H1 (cell line): ENCODE results near the gene FARS2. TPM values are rescaled to one million over a fixed set of nuclear protein-coding genes. Genes with fewer than 3 reads are reported as not detected.

Source experiments
- CTCF ChIA-PET: fragments of 300-600 bp; sonication (Branson Sonifier 250); formaldehyde crosslinking; loops from one replicate; lab custom pipeline; 2021; ENCODE audit not compliant: partially characterized antibody; lab: Charles Lee
- POLR2A ChIA-PET: fragments of 300-600 bp; sonication (Branson Sonifier 250); formaldehyde crosslinking; loops from one replicate; lab custom pipeline; 2021; ENCODE audit warnings: inconsistent platforms; ENCODE audit not compliant: partially characterized antibody; lab: Charles Lee
- DNase-seq, 2 experiments: peaks; one replicate each; pipeline versions ENCODE4 v3.0.0 to v3.0.0-alpha.2; 2010 to 2022; ENCODE audit warnings: low spot score in 2 of 2, low read depth in 1 of 2, mixed read lengths in 1 of 2
- FAIRE-seq: peaks from 2 replicates; lab custom pipeline; 2011; peaks lifted over from hg19 to GRCh38; lab: Jason Lieb, UNC
- H2AFZ ChIP-seq: 2 replicates; pipeline ENCODE4 v1.8.1; 2012; ENCODE audit warnings: low read length, inconsistent platforms
- H2AK5ac ChIP-seq: 2 replicates; pipeline ENCODE4 v1.6.1; 2013; ENCODE audit warnings: low read depth, low read length
- H2BK120ac ChIP-seq: replicated peaks from 2 replicates; pipeline ENCODE3; 2013; ENCODE audit warnings: low read depth, low read length, inconsistent platforms
- H2BK12ac ChIP-seq: 2 replicates; pipeline ENCODE4 v1.6.1; 2013; ENCODE audit warnings: low read depth, low read length
- H2BK15ac ChIP-seq: 2 replicates; pipeline ENCODE4 v1.6.1; 2013; ENCODE audit warnings: low read length
- H2BK20ac ChIP-seq: 2 replicates; pipeline ENCODE4 v1.6.1; 2013; ENCODE audit warnings: low read length
- H2BK5ac ChIP-seq: 2 replicates; pipeline ENCODE4 v1.6.1; 2013; ENCODE audit warnings: low read depth, low read length
- H3K14ac ChIP-seq: 2 replicates; pipeline ENCODE4 v1.6.1; 2013; ENCODE audit warnings: inconsistent platforms; ENCODE audit not compliant: insufficient read length
- H3K18ac ChIP-seq: 2 replicates; pipeline ENCODE4 v1.6.1; 2013; ENCODE audit warnings: low read length; ENCODE audit errors: extremely low read depth
- H3K23ac ChIP-seq: 2 replicates; pipeline ENCODE4 v1.6.1; 2013; ENCODE audit warnings: inconsistent platforms; ENCODE audit not compliant: insufficient read length
- H3K23me2 ChIP-seq: 2 replicates; pipeline ENCODE4 v1.6.1; 2013; ENCODE audit warnings: low read depth, low read length
- H3K27ac ChIP-seq: 2 replicates; pipeline ENCODE4 v1.6.1; 2011; ENCODE audit warnings: low read depth, low read length, inconsistent platforms
- H3K27me3 ChIP-seq, 4 experiments: replicated peaks in 1 of 4; 1 replicate in 1 of 4; 2 replicates in 3 of 4; pipeline versions ENCODE4 v1.6.1 to v1.8.1; 2011 to 2013; ENCODE audit warnings: low read length in 3 of 4, mild to moderate bottlenecking in 3 of 4, inconsistent platforms in 2 of 4, mixed read lengths in 2 of 4, moderate library complexity in 1 of 4; ENCODE audit not compliant: control insufficient read depth in 3 of 4, insufficient read depth in 3 of 4; ENCODE audit errors: extremely low read depth in 1 of 4
- H3K36me3 ChIP-seq, 4 experiments: 2 replicates each; pipeline versions ENCODE4 v1.6.1 to v1.8.1; 2011 to 2013; ENCODE audit warnings: mild to moderate bottlenecking in 4 of 4, low read length in 3 of 4, moderate library complexity in 2 of 4, control low read depth in 1 of 4, inconsistent platforms in 1 of 4; ENCODE audit not compliant: insufficient read depth in 4 of 4, control insufficient read depth in 2 of 4
- H3K4ac ChIP-seq: replicated peaks from 2 replicates; pipeline ENCODE3; 2013; ENCODE audit warnings: low read length, low read depth, mixed read lengths, inconsistent platforms; ENCODE audit not compliant: insufficient read length
- H3K4me1 ChIP-seq, 4 experiments: replicated peaks in 1 of 4; 1 replicate in 1 of 4; 2 replicates in 3 of 4; pipeline versions ENCODE4 v1.6.1 to v1.8.1; 2011 to 2013; ENCODE audit warnings: low read length in 3 of 4, inconsistent platforms in 2 of 4, mixed read lengths in 1 of 4; ENCODE audit not compliant: insufficient read depth in 4 of 4, control insufficient read depth in 3 of 4
- H3K4me2 ChIP-seq, 2 experiments: 2 replicates each; pipeline versions ENCODE4 v1.6.1 to v1.8.1; 2011 to 2013; ENCODE audit warnings: low read depth in 2 of 2, low read length in 2 of 2, control low read depth in 1 of 2, inconsistent platforms in 1 of 2, mild to moderate bottlenecking in 1 of 2; ENCODE audit not compliant: insufficient read depth in 1 of 2
- H3K4me3 ChIP-seq, 4 experiments: fragments of 200-600, 300-600 bp in 1 of 4; sonication (generic), shearing (Covaris generic), sonication (Bioruptor Twin) in 1 of 4; 2 replicates each; pipeline versions ENCODE4 v1.5.1 to v1.8.1; 2011 to 2016; ENCODE audit warnings: low read length in 4 of 4, low read depth in 3 of 4, control low read depth in 2 of 4, inconsistent platforms in 2 of 4, mild to moderate bottlenecking in 2 of 4, mixed read lengths in 1 of 4, moderate library complexity in 1 of 4; ENCODE audit not compliant: insufficient read depth in 2 of 4; ENCODE audit errors: extremely low read depth in 1 of 4
- H3K56ac ChIP-seq: replicated peaks from 2 replicates; pipeline ENCODE3; 2013; ENCODE audit warnings: low read depth, mild to moderate bottlenecking, mixed read lengths, low read length, inconsistent platforms; ENCODE audit not compliant: insufficient read length
- H3K79me1 ChIP-seq: 2 replicates; pipeline ENCODE4 v1.6.1; 2013; ENCODE audit warnings: low read depth, low read length, control low read depth
- H3K79me2 ChIP-seq, 2 experiments: 2 replicates each; pipeline versions ENCODE4 v1.6.1 to v1.8.1; 2012 to 2013; ENCODE audit warnings: low read length in 2 of 2, mild to moderate bottlenecking in 2 of 2, inconsistent platforms in 1 of 2; ENCODE audit not compliant: insufficient read depth in 2 of 2, control insufficient read depth in 1 of 2
- H3K9ac ChIP-seq, 4 experiments: replicated peaks in 1 of 4; 1 replicate in 1 of 4; 2 replicates in 3 of 4; pipeline versions ENCODE4 v1.6.1 to v1.8.1; 2011 to 2013; ENCODE audit warnings: low read depth in 3 of 4, low read length in 3 of 4, control low read depth in 2 of 4, mild to moderate bottlenecking in 2 of 4, moderate library complexity in 2 of 4, inconsistent platforms in 1 of 4; ENCODE audit errors: extremely low read depth in 1 of 4
- H3K9me3 ChIP-seq, 2 experiments: 2 replicates each; pipeline versions ENCODE4 v1.6.1 to v1.8.1; 2012 to 2013; ENCODE audit warnings: mild to moderate bottlenecking in 2 of 2, moderate library complexity in 2 of 2, control low read depth in 1 of 2, inconsistent platforms in 1 of 2, low read depth in 1 of 2, low read length in 1 of 2, mixed read lengths in 1 of 2; ENCODE audit not compliant: insufficient read depth in 2 of 2
- H4K20me1 ChIP-seq, 2 experiments: replicated peaks in 1 of 2; 2 replicates each; pipeline versions ENCODE3 to v1.8.1; 2011 to 2013; ENCODE audit warnings: inconsistent platforms in 2 of 2, low read length in 2 of 2, mild to moderate bottlenecking in 1 of 2; ENCODE audit not compliant: insufficient read depth in 2 of 2, control insufficient read depth in 1 of 2
- H4K5ac ChIP-seq: 2 replicates; pipeline ENCODE4 v1.6.1; 2013; ENCODE audit warnings: low read length, low read depth, mixed read lengths, inconsistent platforms; ENCODE audit not compliant: insufficient read length
- H4K8ac ChIP-seq: 2 replicates; pipeline ENCODE4 v1.8.0; 2013; ENCODE audit warnings: mild to moderate bottlenecking, moderate library complexity, low read length, inconsistent platforms; ENCODE audit not compliant: insufficient read depth; ENCODE audit errors: extremely low read depth
- H4K91ac ChIP-seq: replicated peaks from 2 replicates; pipeline ENCODE3; 2013; ENCODE audit warnings: low read length, mixed read lengths, inconsistent platforms; ENCODE audit not compliant: insufficient read length
- BACH1 ChIP-seq: IDR thresholded peaks from 2 replicates; pipeline ENCODE4 v1.6.1; 2012; ENCODE audit warnings: low read length, improper control_type of control experiment
- CHD1 ChIP-seq: IDR thresholded peaks from 2 replicates; pipeline ENCODE4 v1.6.1; 2012; ENCODE audit warnings: low read depth, low read length, improper control_type of control experiment
- CREB1 ChIP-seq: IDR thresholded peaks from 2 replicates; pipeline ENCODE4 v1.6.1; 2012; ENCODE audit warnings: inconsistent platforms
- EGR1 ChIP-seq: IDR thresholded peaks from 2 replicates; pipeline ENCODE4 v1.6.1; 2011; ENCODE audit warnings: low read depth, low read length, borderline replicate concordance
- GABPA ChIP-seq: IDR thresholded peaks from 2 replicates; pipeline ENCODE4 v1.6.1; 2011; ENCODE audit warnings: mild to moderate bottlenecking, low read length, moderate library complexity, borderline replicate concordance; ENCODE audit not compliant: insufficient read depth
- HDAC6 ChIP-seq: IDR thresholded peaks from one replicate; pipeline ENCODE4 v1.7.1; 2012; ENCODE audit warnings: low read depth, mild to moderate bottlenecking, inconsistent platforms, low read length, moderate library complexity
- KDM5A ChIP-seq: fragments of 200-600 bp; IDR thresholded peaks from 2 replicates; pipeline ENCODE4 v1.7.1; 2012; ENCODE audit warnings: mild to moderate bottlenecking, low read length, inconsistent platforms, mixed read lengths
- PHF8 ChIP-seq: fragments of 200-600 bp; sonication (generic); conservative IDR thresholded peaks from 2 replicates; pipeline ENCODE4 v1.7.1; 2012; ENCODE audit warnings: low read depth, mild to moderate bottlenecking, inconsistent platforms, low read length, moderate library complexity
- POLR2A ChIP-seq, 2 experiments: IDR thresholded peaks; 1 replicate in 1 of 2; 2 replicates in 1 of 2; pipeline ENCODE4 v1.6.1; 2011; ENCODE audit warnings: low read depth in 2 of 2, low read length in 2 of 2, mild to moderate bottlenecking in 2 of 2; ENCODE audit errors: control extremely low read depth in 1 of 2
- POU5F1 ChIP-seq: IDR thresholded peaks from 2 replicates; pipeline ENCODE4 v1.6.1; 2011; ENCODE audit warnings: low read depth, mild to moderate bottlenecking, low read length, moderate library complexity
- RAD21 ChIP-seq, 2 experiments: IDR thresholded peaks in 1 of 2; conservative IDR thresholded peaks in 1 of 2; 2 replicates each; pipeline ENCODE4 v1.6.1; 2011; ENCODE audit warnings: low read depth in 2 of 2, low read length in 2 of 2, improper control_type of control experiment in 1 of 2, inconsistent platforms in 1 of 2, mild to moderate bottlenecking in 1 of 2, moderate library complexity in 1 of 2
- SP2 ChIP-seq: IDR thresholded peaks from 2 replicates; pipeline ENCODE4 v1.6.1; 2012; ENCODE audit warnings: mild to moderate bottlenecking, low read length, inconsistent platforms
- SRF ChIP-seq: IDR thresholded peaks from 2 replicates; pipeline ENCODE4 v1.6.1; 2011; ENCODE audit warnings: mild to moderate bottlenecking, low read depth, low read length, moderate library complexity
- SUZ12 ChIP-seq: fragments of 200-600 bp; sonication (generic); IDR thresholded peaks from 2 replicates; pipeline ENCODE4 v1.6.1; 2012; ENCODE audit warnings: mild to moderate bottlenecking, inconsistent platforms, low read length, moderate library complexity, mixed read lengths
- TAF7 ChIP-seq: optimal IDR thresholded peaks from 2 replicates; pipeline ENCODE3; 2011; ENCODE audit warnings: low read depth, mild to moderate bottlenecking, inconsistent platforms, low read length, moderate library complexity, borderline replicate concordance
- ZNF274 ChIP-seq: IDR thresholded peaks from 2 replicates; pipeline ENCODE4 v1.7.0; 2012; ENCODE audit warnings: low read length, borderline replicate concordance; ENCODE audit errors: extremely low read depth
- WGBS, 2 experiments: shearing (Covaris generic) in 1 of 2; methylation state at CpG; one replicate each; pipeline versions ENCODE4 v1.1.6 to v1.1.7; 2013 to 2015; ENCODE audit warnings: low lambda C conversion rate in 2 of 2, mixed read lengths in 2 of 2, inconsistent platforms in 1 of 2, low coverage in 1 of 2, missing lambda C conversion rate in 1 of 2; ENCODE audit not compliant: insufficient replicate concordance in 2 of 2, insufficient coverage in 1 of 2, insufficient read length in 1 of 2; ENCODE audit errors: extremely low coverage in 1 of 2, missing lambda C conversion rate in 1 of 2; 5-methylcytosine and 5-hydroxymethylcytosine counted together
- polyA plus RNA-seq, 7 experiments: library from polyadenylated mRNA; depleted of rRNA in 3 of 7; stranded (reverse) in 5 of 7; unstranded in 2 of 7; fragments of >200 nt in 5 of 7; fragments of 200-250 nt in 2 of 7; gene quantifications; 1 replicate in 5 of 7; 2 replicates in 1 of 7; 4 replicates in 1 of 7; pipeline versions ENCODE4 v1.2.1 to v1.2.3, GENCODE V29; 2011 to 2013; ENCODE audit warnings: missing spikeins in 2 of 7, mixed read lengths in 2 of 7
- total RNA-seq: library from RNA; stranded (reverse); fragmentation: NEBNext Ultra II Directional; extraction: Animal tissue kit (Norgen Biotek cat#: 25700); gene quantifications from 2 replicates; pipeline ENCODE4 v1.2.1, GENCODE V29; 2021

FARS2 gene
- total and polyA plus RNA-seq, 2 of the 8 experiments (the other 6 are each of a cell fraction or from before 2014, with no cell fraction given): 11.7 to 14.4 TPM

- FAIRE-seq (no peak), DNase-seq (no peak)
- Histone ChIP-seq H3K27me3 (no peaks in the 10 kb centered on the region), H3K4me3 (no peak overlapping the region), H3K4me1 (peaks cover 0 to 3% (median under 1%) of the 10 kb centered on the region in 4 experiments; a peak in 2 of 7 replicates), H4K20me1 (no peaks in the 10 kb centered on the region), H3K79me2 (no peaks in the 10 kb centered on the region), H3K9ac (no peak overlapping the region), H3K18ac (no peak overlapping the region), H2BK5ac (no peak overlapping the region), H3K36me3 (no peaks in the 10 kb centered on the region), H3K23ac (no peak overlapping the region), H3K14ac (no peak overlapping the region), H3K4me2 (no peak overlapping the region), H2AFZ (no peak overlapping the region), H2BK15ac (no peak overlapping the region), H2BK120ac (no peak overlapping the region), H4K8ac (no peak overlapping the region), H3K9me3 (no peaks in the 10 kb centered on the region), H3K27ac (no peak overlapping the region), H3K79me1 (no peaks in the 10 kb centered on the region), H4K91ac (no peak overlapping the region), H4K5ac (no peak overlapping the region), H2BK12ac (no peak overlapping the region), H3K23me2 (no peaks in the 10 kb centered on the region), H3K56ac (no peak overlapping the region), H3K4ac (no peak overlapping the region), H2BK20ac (no peak overlapping the region), H2AK5ac (no peak overlapping the region)
- 82% methylated on average over 7 of the region's 7 CpGs; no CpG with 5 or more reads in 1 of the 2 experiments for WGBS, 2 experiments
- POLR2A ChIA-PET: no interaction called here
- CTCF ChIA-PET: no interaction called here
- TF ChIP-seq HDAC6 (no peak), CREB1 (no peak), RAD21 (IDR thresholded peaks at IDR 0.05 in 1 of 2, conservative IDR thresholded peaks at IDR 0.05 in 1 of 2; ENCODE audit: low read depth in 2 of 2, low read length in 2 of 2) (no peak), BACH1 (no peak), SUZ12 (no peak), ZNF274 (no peak), PHF8 (no peak), CHD1 (no peak), KDM5A (no peak), POLR2A (IDR thresholded peaks at IDR 0.05; ENCODE audit: control extremely low read depth in 1 of 2, low read depth in 2 of 2, low read length in 2 of 2) (no peak), SP2 (no peak), SRF (no peak), EGR1 (no peak), TAF7 (no peak), GABPA (no peak), POU5F1 (no peak)
These were observed 405.4 kb downstream of the FARS2 start for GRCh38 chr6:5666695-5667094.
